HEK293 (cell line): ENCODE measurements around the gene PDHB.

ENCODE experiments used
- CTCF ChIA-PET: fragments of 350-600 bp; formaldehyde crosslinking; extraction: SDS; loops from one replicate; lab custom pipeline; 2021; ENCODE audit warnings: antibody characterized with exemption; lab: Yijun Ruan, JAX
- POLR2A ChIA-PET: fragments of 300-600 bp; formaldehyde crosslinking; extraction: SDS; loops from one replicate; lab custom pipeline; 2020; ENCODE audit warnings: antibody characterized with exemption, inconsistent platforms; lab: Yijun Ruan, JAX
- H3K27ac ChIP-seq: fragments of 200-500 bp; sonication (Bioruptor generic); 2 replicates; pipeline ENCODE4 v1.5.1; 2014; ENCODE audit warnings: low read depth, low read length, control low read depth, inconsistent platforms; ENCODE audit errors: extremely low read depth
- H3K36me3 ChIP-seq, 2 experiments: fragments of 200-500 bp in 1 of 2; sonication (Bioruptor generic) in 1 of 2; 1 replicate in 1 of 2; 2 replicates in 1 of 2; pipeline ENCODE4 v1.5.1; 2014 to 2017; ENCODE audit warnings: inconsistent platforms in 2 of 2, low read length in 2 of 2; ENCODE audit not compliant: control insufficient read depth in 2 of 2, insufficient read depth in 1 of 2
- H3K4me1 ChIP-seq: fragments of 200-500 bp; sonication (Bioruptor generic); 2 replicates; pipeline ENCODE4 v1.5.1; 2014; ENCODE audit warnings: mild to moderate bottlenecking, low read length, inconsistent platforms; ENCODE audit not compliant: control insufficient read depth, insufficient read depth
- H3K4me3 ChIP-seq: 2 replicates; pipeline ENCODE4 v1.5.1; 2011; ENCODE audit warnings: low read depth, mild to moderate bottlenecking, control low read depth, low read length, moderate library complexity
- H3K9me3 ChIP-seq: fragments of 200-500 bp; sonication (Bioruptor generic); 2 replicates; pipeline ENCODE4 v1.5.1; 2014; ENCODE audit warnings: low read depth, low read length, inconsistent platforms; ENCODE audit not compliant: control insufficient read depth, insufficient read depth
- GFI1B ChIP-seq: fragments of 450-650 bp; formaldehyde crosslinking; IDR thresholded peaks from 2 replicates; pipeline ENCODE4 v1.5.1; 2016; ENCODE audit warnings: missing biosample characterization, missing genetic modification characterization
- MYNN ChIP-seq: fragments of 450-650 bp; formaldehyde crosslinking; IDR thresholded peaks from 2 replicates; pipeline ENCODE4 v1.5.1; 2016; ENCODE audit warnings: missing biosample characterization, missing genetic modification characterization, borderline replicate concordance
- MZF1 ChIP-seq: fragments of 450-650 bp; formaldehyde crosslinking; IDR thresholded peaks from 2 replicates; pipeline ENCODE4 v1.5.1; 2017; ENCODE audit warnings: missing biosample characterization, missing genetic modification characterization, borderline replicate concordance
- YY1 ChIP-seq: fragments of 450-650 bp; formaldehyde crosslinking; IDR thresholded peaks from 2 replicates; pipeline ENCODE4 v1.5.1; 2018; ENCODE audit warnings: missing biosample characterization, missing genetic modification characterization
- ZBTB17 ChIP-seq: fragments of 450-650 bp; formaldehyde crosslinking; IDR thresholded peaks from 2 replicates; pipeline ENCODE4 v1.5.1; 2016; ENCODE audit warnings: missing biosample characterization, missing genetic modification characterization
- ZBTB26 ChIP-seq: fragments of 450-650 bp; formaldehyde crosslinking; optimal IDR thresholded peaks from 2 replicates; pipeline ENCODE3; 2016; ENCODE audit warnings: missing biosample characterization, mild to moderate bottlenecking, missing genetic modification characterization
- ZEB2 ChIP-seq: fragments of 450-650 bp; formaldehyde crosslinking; IDR thresholded peaks from 2 replicates; pipeline ENCODE4 v1.5.1; 2016; ENCODE audit warnings: missing biosample characterization, missing genetic modification characterization
- ZNF274 ChIP-seq, 2 experiments: fragments of 200-500 bp in 1 of 2; fragments of 450-650 bp in 1 of 2; sonication (Bioruptor generic) in 1 of 2; formaldehyde crosslinking in 1 of 2; IDR thresholded peaks; 2 replicates each; pipeline versions ENCODE4 v1.5.1 to v1.6.1; 2014 to 2016; ENCODE audit warnings: borderline replicate concordance in 1 of 2, inconsistent platforms in 1 of 2, low read length in 1 of 2, missing biosample characterization in 1 of 2, missing genetic modification characterization in 1 of 2
- ZNF335 ChIP-seq: fragments of 450-650 bp; formaldehyde crosslinking; conservative IDR thresholded peaks from 2 replicates; pipeline ENCODE4 v1.5.1; 2016; ENCODE audit warnings: missing biosample characterization, missing genetic modification characterization
- ZNF530 ChIP-seq: fragments of 450-650 bp; formaldehyde crosslinking; IDR thresholded peaks from 2 replicates; pipeline ENCODE4 v1.5.1; 2016; ENCODE audit warnings: low read depth, missing biosample characterization, missing genetic modification characterization
- ZNF596 ChIP-seq: fragments of 450-650 bp; IDR thresholded peaks from 2 replicates; pipeline ENCODE4 v1.5.0; 2018; ENCODE audit warnings: missing biosample characterization, mild to moderate bottlenecking, missing genetic modification characterization, moderate library complexity
- ZNF654 ChIP-seq: fragments of 450-650 bp; formaldehyde crosslinking; IDR thresholded peaks from 2 replicates; pipeline ENCODE4 v1.5.1; 2016; ENCODE audit warnings: low read depth, missing biosample characterization, missing genetic modification characterization
- TF ChIP-seq, protein P1 (sequence below): fragments of 450-650 bp; formaldehyde crosslinking; conservative IDR thresholded peaks from 2 replicates; pipeline ENCODE4 v1.5.1; 2016; ENCODE audit warnings: low read depth, missing biosample characterization, missing genetic modification characterization
- TF ChIP-seq, protein P2 (sequence below): fragments of 450-650 bp; formaldehyde crosslinking; IDR thresholded peaks from 2 replicates; pipeline ENCODE4 v1.5.1; 2016; ENCODE audit warnings: missing biosample characterization, missing genetic modification characterization

PDHB gene

DNA sequence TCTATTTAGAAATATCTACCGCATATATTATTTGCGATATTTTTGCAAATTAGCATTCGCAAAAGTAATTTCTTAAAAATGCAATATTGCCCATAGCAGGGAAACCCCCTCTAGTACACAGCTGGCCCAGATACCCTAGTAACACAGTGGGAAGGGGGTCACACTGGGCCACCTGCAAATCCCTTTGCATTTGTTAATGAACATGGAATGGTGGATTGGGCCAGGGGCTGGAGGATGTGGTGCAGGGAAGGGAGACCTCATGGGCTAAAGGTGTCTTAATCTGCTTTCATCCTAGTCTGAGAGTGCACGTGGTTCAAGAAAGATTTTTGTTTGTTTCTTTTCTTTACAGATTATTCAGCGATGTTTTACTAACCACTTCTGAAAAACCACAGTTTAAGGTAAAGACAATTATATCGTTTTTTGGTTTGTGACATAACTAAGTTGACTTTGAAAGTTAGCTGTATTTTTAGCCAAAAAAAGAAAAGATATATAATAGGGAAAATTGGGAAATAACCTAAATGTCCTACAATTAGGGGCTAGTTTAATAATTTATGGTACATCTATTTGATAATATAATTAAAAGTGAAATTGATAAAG lies 30.0 kb downstream of the PDHB start:
- peaks cover 0 to 26% of the 10 kb centered on the region in 2 experiments; a peak in 2 of 3 replicates for H3K36me3 ChIP-seq
- peaks cover 3% of the 10 kb centered on the region; the same call in 1 of the 2 replicates for H3K4me1 ChIP-seq
- POLR2A ChIA-PET = no interaction called here
- H3K4me3 ChIP-seq = no peak overlapping the region
- no peak overlapping the region for H3K27ac ChIP-seq
- no peaks in the 10 kb centered on the region for H3K9me3 ChIP-seq
- CTCF ChIA-PET = interaction anchor here (0.7 to 3.4 kb wide), 2 partner anchors 12 to 71 kb away, joined by 3 to 16 read pairs; no protein-coding TSS in a partner anchor
- TF ChIP-seq MYNN (tag by site-specific recombination) = no peak
- no peak for TF ChIP-seq ZNF274 (IDR thresholded peaks at IDR 0.05; ENCODE audit: low read length)
- TF ChIP-seq ZNF274 (tag by site-specific recombination; IDR thresholded peaks at IDR 0.05; ENCODE audit: borderline replicate concordance) = no peak
- TF ChIP-seq YY1 (tag by site-specific recombination) = no peak
- TF ChIP-seq GFI1B (tag by site-specific recombination) = no peak
- no peak for TF ChIP-seq ZNF654 (tag by site-specific recombination)
- no peak for TF ChIP-seq MZF1
- TF ChIP-seq ZNF335 (tag by site-specific recombination) = no peak
- TF ChIP-seq ZEB2 = no peak
- TF ChIP-seq ZNF596 (tag by site-specific recombination) = no peak
- TF ChIP-seq, protein P1, sequence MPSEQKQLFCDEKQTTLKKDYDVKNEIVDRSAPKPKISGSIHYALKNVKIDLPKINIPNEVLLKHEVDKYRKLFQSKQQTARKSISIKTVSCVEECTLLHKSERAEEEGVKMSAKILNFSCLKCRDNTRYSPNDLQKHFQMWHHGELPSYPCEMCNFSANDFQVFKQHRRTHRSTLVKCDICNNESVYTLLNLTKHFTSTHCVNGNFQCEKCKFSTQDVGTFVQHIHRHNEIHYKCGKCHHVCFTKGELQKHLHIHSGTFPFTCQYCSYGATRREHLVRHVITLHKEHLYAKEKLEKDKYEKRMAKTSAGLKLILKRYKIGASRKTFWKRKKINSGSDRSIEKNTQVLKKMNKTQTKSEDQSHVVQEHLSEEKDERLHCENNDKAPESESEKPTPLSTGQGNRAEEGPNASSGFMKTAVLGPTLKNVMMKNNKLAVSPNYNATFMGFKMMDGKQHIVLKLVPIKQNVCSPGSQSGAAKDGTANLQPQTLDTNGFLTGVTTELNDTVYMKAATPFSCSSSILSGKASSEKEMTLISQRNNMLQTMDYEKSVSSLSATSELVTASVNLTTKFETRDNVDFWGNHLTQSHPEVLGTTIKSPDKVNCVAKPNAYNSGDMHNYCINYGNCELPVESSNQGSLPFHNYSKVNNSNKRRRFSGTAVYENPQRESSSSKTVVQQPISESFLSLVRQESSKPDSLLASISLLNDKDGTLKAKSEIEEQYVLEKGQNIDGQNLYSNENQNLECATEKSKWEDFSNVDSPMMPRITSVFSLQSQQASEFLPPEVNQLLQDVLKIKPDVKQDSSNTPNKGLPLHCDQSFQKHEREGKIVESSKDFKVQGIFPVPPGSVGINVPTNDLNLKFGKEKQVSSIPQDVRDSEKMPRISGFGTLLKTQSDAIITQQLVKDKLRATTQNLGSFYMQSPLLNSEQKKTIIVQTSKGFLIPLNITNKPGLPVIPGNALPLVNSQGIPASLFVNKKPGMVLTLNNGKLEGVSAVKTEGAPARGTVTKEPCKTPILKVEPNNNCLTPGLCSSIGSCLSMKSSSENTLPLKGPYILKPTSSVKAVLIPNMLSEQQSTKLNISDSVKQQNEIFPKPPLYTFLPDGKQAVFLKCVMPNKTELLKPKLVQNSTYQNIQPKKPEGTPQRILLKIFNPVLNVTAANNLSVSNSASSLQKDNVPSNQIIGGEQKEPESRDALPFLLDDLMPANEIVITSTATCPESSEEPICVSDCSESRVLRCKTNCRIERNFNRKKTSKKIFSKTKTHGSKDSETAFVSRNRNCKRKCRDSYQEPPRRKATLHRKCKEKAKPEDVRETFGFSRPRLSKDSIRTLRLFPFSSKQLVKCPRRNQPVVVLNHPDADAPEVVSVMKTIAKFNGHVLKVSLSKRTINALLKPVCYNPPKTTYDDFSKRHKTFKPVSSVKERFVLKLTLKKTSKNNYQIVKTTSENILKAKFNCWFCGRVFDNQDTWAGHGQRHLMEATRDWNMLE (tag by site-specific recombination) = no peak

- Histone ChIP-seq H3K9me3 (no peaks in the 10 kb centered on the region), H3K27ac (no peak overlapping the region), H3K36me3 (peaks cover 0 to 65% of the 10 kb centered on the region in 2 experiments; a peak in 2 of 3 replicates), H3K4me3 (no peak overlapping the region), H3K4me1 (no peaks in the 10 kb centered on the region)
- ChIA-PET POLR2A (no interaction called here), CTCF (interaction anchor here (1.4 kb wide), 1 partner anchor 11 kb away, joined by 4 read pairs; no protein-coding TSS in a partner anchor)
- TF ChIP-seq, protein P1 (tag by site-specific recombination) = no peak
- TF ChIP-seq, protein P2, sequence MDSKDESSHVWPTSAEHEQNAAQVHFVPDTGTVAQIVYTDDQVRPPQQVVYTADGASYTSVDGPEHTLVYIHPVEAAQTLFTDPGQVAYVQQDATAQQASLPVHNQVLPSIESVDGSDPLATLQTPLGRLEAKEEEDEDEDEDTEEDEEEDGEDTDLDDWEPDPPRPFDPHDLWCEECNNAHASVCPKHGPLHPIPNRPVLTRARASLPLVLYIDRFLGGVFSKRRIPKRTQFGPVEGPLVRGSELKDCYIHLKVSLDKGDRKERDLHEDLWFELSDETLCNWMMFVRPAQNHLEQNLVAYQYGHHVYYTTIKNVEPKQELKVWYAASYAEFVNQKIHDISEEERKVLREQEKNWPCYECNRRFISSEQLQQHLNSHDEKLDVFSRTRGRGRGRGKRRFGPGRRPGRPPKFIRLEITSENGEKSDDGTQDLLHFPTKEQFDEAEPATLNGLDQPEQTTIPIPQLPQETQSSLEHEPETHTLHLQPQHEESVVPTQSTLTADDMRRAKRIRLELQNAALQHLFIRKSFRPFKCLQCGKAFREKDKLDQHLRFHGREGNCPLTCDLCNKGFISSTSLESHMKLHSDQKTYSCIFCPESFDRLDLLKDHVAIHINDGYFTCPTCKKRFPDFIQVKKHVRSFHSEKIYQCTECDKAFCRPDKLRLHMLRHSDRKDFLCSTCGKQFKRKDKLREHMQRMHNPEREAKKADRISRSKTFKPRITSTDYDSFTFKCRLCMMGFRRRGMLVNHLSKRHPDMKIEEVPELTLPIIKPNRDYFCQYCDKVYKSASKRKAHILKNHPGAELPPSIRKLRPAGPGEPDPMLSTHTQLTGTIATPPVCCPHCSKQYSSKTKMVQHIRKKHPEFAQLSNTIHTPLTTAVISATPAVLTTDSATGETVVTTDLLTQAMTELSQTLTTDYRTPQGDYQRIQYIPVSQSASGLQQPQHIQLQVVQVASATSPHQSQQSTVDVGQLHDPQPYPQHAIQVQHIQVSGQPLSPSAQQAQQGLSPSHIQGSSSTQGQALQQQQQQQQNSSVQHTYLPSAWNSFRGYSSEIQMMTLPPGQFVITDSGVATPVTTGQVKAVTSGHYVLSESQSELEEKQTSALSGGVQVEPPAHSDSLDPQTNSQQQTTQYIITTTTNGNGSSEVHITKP = no peak
- TF ChIP-seq ZBTB26 = no peak
- no peak for TF ChIP-seq ZBTB17 (tag by site-specific recombination)
- TF ChIP-seq ZNF530 (tag by site-specific recombination) = no peak
These were observed 34.8 kb downstream of the PDHB start for GRCh38 chr3:58398669-58399333.
